Esophagus squamous epithelium (tissue), 4 donors: ENCODE measurements around the gene PTPRC.

ENCODE experiments used
- POLR2A ChIP-seq, 4 donors: fragments of 450-650 bp; IDR thresholded peaks; one replicate each; pipeline ENCODE4 v1.6.1; 2017; ENCODE audit warnings: antibody characterized with exemption in 4 of 4, mild to moderate bottlenecking in 4 of 4, moderate library complexity in 3 of 4
- TF ChIP-seq, protein P1 (sequence below), 6 experiments: fragments of 450-650 bp in 4 of 6; fragments of 200-600 bp in 2 of 6; sonication (generic) in 2 of 6; IDR thresholded peaks; one replicate each; pipeline ENCODE4 v1.5.1; 2016 to 2019; ENCODE audit warnings: antibody characterized with exemption in 6 of 6, mild to moderate bottlenecking in 4 of 6, moderate library complexity in 4 of 6

DNA sequence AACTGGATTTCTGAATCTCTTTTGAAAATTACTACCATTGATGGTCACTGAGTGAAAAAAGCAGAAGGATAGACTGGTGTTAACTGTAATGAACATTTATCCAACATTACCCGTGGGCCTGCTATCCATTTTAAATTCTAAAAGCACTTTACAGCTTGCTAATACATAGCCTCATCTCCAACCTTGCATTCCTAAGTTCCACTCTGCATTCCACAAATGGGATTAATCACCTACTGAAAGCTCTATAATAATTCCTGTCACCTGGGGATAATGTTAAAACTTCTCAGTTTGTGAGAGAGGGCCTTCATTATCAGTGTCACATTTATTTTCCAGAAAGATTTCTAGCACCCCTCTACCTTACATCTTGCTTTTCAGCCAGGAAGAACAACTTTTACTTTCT, 38.2 kb downstream of the PTPRC start:
- TF ChIP-seq, protein P1, sequence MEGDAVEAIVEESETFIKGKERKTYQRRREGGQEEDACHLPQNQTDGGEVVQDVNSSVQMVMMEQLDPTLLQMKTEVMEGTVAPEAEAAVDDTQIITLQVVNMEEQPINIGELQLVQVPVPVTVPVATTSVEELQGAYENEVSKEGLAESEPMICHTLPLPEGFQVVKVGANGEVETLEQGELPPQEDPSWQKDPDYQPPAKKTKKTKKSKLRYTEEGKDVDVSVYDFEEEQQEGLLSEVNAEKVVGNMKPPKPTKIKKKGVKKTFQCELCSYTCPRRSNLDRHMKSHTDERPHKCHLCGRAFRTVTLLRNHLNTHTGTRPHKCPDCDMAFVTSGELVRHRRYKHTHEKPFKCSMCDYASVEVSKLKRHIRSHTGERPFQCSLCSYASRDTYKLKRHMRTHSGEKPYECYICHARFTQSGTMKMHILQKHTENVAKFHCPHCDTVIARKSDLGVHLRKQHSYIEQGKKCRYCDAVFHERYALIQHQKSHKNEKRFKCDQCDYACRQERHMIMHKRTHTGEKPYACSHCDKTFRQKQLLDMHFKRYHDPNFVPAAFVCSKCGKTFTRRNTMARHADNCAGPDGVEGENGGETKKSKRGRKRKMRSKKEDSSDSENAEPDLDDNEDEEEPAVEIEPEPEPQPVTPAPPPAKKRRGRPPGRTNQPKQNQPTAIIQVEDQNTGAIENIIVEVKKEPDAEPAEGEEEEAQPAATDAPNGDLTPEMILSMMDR (IDR thresholded peaks at IDR 0.05): no peak
- no peak for TF ChIP-seq POLR2A (IDR thresholded peaks at IDR 0.05)
